Fibroblast of upper back skin (primary cell): Measurements from ENCODE around the gene CYTH4.
A peak's percentile ranks its signal among the peaks of the same experiment; 100 is the strongest.
"Not testable (repeated sequence)": the region's sequence is repeated elsewhere in the genome, so short reads cannot be mapped to it uniquely, and the experiment has no call there.

Experiments used
- DNase-seq: peaks from one replicate; pipeline ENCODE4 v3.0.0-alpha.2; 2013

Gene CYTH4

DNA sequence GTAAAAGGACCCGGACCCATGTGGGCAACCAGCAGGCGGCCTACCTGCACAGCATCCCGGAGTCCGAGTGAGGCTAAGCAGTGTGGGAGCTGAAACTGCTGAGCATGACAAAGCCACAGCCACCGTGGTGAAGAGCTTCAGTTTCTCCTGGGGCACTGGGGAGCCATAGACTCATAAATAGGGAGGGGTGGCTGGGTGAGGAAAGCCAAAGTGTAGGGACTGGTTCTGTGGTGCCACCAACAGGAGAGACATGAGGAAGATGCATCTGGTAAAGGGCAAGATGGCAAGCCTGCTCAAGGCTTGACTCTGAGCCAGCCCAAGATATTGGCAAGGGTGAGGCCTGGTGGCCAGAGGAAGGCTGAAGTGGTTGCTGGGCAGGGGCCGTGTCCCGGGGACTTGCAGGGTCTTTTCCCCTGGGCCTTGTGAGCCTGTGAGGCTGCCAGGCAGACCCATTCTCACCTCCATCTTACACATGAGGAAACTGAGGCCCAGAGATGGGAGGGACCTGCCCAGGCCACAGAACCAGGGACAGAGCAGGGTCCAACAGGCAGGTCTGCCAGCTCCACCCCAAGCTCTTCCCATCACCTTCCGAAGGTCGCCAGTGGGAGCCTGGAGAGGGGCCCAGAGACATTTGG is 30.4 kb downstream of the CYTH4 start:
- no peak for DNase-seq

- no peak for DNase-seq
These were observed 31.3 kb downstream of the CYTH4 start for GRCh38 chr22:37313376-37314314.

DNA sequence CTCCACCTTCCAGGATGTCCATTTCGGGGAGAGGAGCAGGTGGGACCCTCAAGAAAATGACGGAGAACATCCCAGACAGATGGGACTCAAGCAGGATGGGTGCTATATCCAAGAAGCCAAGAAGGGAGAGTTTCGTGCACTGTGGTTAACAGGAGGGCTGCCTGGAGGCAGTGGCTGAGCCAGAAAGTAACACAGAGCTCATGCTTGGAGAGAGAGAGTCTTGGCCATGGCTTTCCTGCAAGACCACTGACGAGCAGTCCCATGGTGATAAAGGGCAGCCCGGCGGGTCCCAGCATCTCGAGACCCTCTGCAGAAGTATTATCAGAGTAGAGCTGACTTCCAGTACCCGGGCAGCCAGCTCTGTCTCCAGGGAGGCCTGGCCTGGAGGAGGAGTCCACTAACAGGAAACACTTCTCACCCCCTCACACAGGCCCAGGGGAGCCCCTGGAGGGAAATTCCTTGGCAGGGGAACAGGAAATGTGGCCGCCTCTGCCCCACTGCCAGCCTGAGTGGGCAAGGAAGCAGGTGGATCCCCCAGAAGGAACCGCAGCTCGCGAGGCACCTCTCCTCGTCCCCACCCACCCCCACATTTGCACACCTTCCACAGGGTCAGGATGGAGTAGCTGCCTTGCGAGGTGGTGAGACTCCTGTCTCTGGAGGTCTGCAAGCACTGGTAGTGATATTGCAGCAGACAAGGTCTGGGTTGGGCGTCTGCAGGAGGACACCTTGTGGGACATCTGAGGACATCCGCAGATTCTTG is 32.2 kb downstream of the CYTH4 start:
- no peak for DNase-seq

DNA sequence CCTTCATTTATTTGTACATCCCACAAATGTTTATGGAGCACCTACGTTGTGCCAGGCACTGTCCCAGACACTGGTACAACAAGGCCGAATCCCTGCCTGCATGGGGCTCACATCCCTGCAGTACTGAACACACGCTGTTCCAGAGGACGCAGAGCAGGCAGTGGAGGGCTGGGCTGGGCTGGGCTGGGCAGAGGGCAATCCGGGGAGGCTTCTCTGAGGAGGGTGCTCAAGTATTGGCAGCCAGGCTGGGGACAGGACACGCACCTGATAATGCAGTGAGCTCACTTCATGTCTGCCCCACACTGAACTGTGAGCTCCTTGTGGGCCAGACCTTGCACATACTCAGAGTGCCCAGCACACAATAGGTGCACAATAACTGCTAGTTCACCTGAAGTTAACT is 34.1 kb downstream of the CYTH4 start:
- DNase-seq, result no peak

GRCh38 chr22:37316875-37317371 is 34.6 kb downstream of the CYTH4 start:
- peak; percentile 84 for DNase-seq

DNA sequence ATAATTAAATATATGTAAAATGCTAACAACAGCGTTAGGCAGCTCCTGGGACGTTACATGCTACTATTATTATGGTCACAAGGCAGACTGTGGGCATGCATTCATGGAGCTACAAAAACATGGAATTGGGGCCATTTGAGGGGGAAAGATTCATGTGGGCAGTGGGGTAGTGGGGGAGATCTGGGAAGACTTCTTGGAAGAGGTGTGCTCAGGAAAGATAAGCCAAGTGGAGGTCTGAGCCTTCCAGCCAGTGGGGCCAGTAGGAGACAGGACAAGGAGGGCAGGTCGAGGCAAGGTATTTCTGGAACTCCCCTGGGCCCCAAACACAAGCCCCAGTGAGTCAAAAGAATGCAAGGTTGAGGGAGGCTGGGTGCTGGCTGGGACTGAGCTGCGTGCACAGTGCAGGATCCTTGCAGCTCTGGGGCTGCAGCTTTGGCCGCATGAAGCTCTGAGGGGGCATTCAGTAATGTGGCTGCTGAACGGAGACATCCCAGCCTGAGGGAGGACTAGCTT is 35.4 kb downstream of the CYTH4 start:
- no peak for DNase-seq

- DNase-seq, result no peak
These were observed 36.2 kb downstream of the CYTH4 start for GRCh38 chr22:37318364-37319109.

- DNase-seq, result no peak
These were observed 37.2 kb downstream of the CYTH4 start for GRCh38 chr22:37319469-37319868.

GRCh38 chr22:37320726-37321677 is 38.7 kb downstream of the CYTH4 start:
- DNase-seq, result no peak

DNA sequence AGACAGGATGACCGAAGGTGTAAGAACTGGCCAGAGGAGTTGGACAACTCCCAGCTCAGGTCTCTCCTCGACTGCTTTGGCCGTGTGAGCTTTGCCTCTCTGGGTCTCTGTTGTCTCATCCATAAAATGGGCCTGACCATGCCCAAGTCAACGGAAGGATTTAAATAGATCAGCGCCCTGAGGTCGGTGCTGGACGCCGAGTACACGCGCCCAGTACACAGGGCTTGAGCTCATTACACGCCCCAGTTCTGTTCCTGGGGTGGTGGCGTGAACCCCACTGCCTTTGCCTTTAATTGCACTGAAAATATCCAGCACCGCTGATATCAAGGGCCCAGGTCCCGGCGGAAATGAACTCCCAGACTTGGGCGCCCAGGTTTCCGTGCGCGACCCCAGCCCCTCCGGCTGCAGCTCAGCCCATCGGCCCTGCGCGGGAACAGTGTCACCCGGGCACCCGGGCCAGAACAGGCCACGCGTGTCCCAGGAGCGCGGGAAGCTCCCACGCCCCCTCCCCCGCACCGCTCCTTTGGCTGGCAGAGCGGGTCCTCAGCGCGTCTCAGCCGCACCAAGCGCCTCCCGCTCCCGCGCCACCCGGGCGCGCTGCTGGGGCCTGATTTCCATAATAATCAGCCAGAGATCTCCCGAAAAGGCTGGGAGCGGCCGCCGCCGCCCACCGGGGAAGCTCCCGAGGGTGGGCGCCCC is 42.2 kb downstream of the CYTH4 start:
- no peak for DNase-seq

DNA sequence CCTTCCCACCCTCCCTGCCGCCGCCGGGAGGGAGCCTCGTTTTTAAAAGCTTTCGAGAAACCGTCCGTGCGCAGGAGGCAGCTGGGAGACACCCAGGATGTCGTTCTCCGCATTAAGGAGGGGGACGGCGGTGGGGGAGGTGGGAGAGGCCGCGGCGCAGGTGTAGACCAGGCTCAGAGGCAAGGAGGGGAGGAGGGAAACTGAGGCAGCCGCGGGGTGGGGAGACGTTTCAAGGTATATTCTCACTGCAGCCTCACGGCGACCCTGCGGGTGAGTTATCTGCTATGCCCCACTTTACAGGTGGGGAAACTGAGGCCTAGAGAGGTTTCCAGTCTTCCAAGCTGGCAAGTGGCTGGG is 42.7 kb downstream of the CYTH4 start:
- DNase-seq, result no peak

DNA sequence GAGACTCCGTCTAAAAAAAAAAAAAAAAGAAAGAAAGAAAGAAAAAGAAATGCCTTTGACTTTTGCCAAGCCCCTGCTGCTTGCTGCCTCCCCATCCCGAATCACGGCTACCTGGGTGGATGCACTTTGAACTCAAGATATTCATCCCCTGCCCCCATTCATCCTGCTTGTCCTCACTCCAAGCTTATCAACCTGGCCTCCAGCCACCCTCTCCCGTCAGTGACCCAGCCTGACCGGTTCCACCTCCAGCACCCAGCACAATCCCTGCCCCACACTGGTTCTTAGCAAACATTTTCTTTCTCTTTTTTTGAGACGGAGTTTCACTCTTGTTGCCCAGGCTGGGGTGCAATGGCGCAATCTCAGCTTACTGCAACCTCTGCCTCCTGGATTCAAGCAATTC is 44.4 kb downstream of the CYTH4 start:
- DNase-seq, result no peak

DNA sequence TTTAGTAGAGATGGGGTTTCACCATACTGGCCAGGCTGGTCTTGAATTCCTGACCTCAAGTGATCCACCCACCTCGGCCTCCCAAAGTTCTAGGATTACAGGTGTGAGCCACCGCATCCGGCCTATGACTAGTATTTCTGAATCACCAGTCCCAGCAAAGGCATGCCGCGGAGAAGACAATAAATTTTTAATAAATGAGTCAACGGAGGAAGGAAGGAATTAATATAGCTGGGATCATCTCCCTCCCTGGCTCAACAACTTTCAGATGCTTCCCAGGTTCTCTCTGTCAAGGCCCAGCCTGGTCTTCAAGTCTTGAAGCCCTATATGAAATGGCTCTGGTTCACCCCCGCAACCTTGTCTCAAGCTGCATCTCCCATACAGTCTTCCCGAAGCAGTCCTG is 45.7 kb downstream of the CYTH4 start:
- peak; percentile 87 for DNase-seq

- DNase-seq, result not testable (repeated sequence)
These were observed 46.4 kb downstream of the CYTH4 start for GRCh38 chr22:37328538-37329237.

- DNase-seq, result peak; percentile 22
These were observed 47.2 kb downstream of the CYTH4 start for GRCh38 chr22:37329238-37330140.

GRCh38 chr22:37330200-37331033 is 48.1 kb downstream of the CYTH4 start:
- DNase-seq, result peak; percentile 81

GRCh38 chr22:37331034-37331428 is 48.7 kb downstream of the CYTH4 start:
- DNase-seq, result peak; percentile 50
